HL-60 (cell line): Measurements from ENCODE around the gene GDAP2.

Source experiments
- DNase-seq, 2 experiments: peaks; one replicate each; pipeline ENCODE4 v3.0.0-alpha.2; 2010 to 2020; ENCODE audit warnings: low read depth in 1 of 2, low spot score in 1 of 2
- H3K27ac ChIP-seq: fragments of 250-450 bp; sonication (Bioruptor Pico); replicated peaks from 2 replicates; pipeline ENCODE4 v1.5.1; 2020; ENCODE audit warnings: mild to moderate bottlenecking, moderate library complexity
- H3K27me3 ChIP-seq: fragments of 250-450 bp; sonication (Bioruptor Pico); 2 replicates; pipeline ENCODE4 v1.5.1; 2021; ENCODE audit warnings: mild to moderate bottlenecking, moderate library complexity; ENCODE audit not compliant: insufficient read depth, poor library complexity, severe bottlenecking
- H3K4me3 ChIP-seq: replicated peaks from 2 replicates; pipeline ENCODE4 v1.5.1; 2011; ENCODE audit warnings: mild to moderate bottlenecking, control low read depth, low read length; ENCODE audit not compliant: insufficient read depth
- GABPA ChIP-seq: IDR thresholded peaks from 2 replicates; pipeline ENCODE4 v1.6.1; 2012; ENCODE audit warnings: low read depth
- POLR2AphosphoS5 ChIP-seq: IDR thresholded peaks from 2 replicates; pipeline ENCODE4 v1.6.1; 2012; ENCODE audit warnings: low read depth
- SPI1 ChIP-seq: IDR thresholded peaks from 2 replicates; pipeline ENCODE4 v1.6.1; 2012; ENCODE audit warnings: low read depth, mild to moderate bottlenecking, borderline replicate concordance
- TF ChIP-seq, protein P1 (sequence below): IDR thresholded peaks from one replicate; pipeline ENCODE4 v1.5.1; 2011; ENCODE audit warnings: low read length, control low read depth, inconsistent platforms; ENCODE audit not compliant: insufficient read depth
- TF ChIP-seq, protein P2 (sequence below): IDR thresholded peaks from 2 replicates; pipeline ENCODE4 v1.6.1; 2012; ENCODE audit warnings: low read depth; ENCODE audit not compliant: insufficient replicate concordance

The GDAP2 gene

DNA sequence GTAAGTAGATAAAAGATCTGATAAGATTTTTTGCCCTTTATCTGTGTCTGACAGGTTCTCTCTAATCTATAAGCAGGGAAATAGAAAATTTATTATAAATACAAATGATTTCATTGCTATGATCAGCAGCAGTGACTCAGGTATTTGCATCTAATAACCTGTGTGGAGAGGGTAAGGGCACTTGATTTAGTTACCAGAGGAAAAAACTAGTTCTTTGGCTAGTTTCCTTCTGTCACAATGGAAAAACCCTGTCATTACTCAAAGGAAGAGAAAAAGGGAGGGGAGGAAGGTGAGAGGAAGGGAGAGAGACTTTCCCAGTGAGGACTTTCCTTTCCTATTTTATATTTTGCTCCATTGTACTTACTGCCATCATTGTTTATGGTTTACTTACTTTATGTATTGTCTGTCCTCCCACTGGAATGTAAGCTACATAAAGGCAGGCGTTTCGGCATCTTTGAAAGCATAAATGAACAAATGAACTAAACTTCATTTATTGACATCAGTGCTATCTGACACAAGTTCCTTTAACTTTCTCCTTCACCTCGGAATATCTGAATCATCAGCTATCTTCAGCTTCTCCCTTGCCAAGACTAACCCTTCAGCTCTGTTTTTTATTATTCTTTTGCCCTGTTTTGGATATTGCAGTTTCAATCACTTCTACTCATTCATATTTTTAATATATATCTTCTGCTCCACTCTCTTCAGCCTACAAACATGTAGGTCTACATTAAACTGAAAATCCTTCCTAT lies 35.0 kb upstream of the GDAP2 start:
- TF ChIP-seq, protein P1, sequence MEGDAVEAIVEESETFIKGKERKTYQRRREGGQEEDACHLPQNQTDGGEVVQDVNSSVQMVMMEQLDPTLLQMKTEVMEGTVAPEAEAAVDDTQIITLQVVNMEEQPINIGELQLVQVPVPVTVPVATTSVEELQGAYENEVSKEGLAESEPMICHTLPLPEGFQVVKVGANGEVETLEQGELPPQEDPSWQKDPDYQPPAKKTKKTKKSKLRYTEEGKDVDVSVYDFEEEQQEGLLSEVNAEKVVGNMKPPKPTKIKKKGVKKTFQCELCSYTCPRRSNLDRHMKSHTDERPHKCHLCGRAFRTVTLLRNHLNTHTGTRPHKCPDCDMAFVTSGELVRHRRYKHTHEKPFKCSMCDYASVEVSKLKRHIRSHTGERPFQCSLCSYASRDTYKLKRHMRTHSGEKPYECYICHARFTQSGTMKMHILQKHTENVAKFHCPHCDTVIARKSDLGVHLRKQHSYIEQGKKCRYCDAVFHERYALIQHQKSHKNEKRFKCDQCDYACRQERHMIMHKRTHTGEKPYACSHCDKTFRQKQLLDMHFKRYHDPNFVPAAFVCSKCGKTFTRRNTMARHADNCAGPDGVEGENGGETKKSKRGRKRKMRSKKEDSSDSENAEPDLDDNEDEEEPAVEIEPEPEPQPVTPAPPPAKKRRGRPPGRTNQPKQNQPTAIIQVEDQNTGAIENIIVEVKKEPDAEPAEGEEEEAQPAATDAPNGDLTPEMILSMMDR: no peak
- TF ChIP-seq, protein P2, sequence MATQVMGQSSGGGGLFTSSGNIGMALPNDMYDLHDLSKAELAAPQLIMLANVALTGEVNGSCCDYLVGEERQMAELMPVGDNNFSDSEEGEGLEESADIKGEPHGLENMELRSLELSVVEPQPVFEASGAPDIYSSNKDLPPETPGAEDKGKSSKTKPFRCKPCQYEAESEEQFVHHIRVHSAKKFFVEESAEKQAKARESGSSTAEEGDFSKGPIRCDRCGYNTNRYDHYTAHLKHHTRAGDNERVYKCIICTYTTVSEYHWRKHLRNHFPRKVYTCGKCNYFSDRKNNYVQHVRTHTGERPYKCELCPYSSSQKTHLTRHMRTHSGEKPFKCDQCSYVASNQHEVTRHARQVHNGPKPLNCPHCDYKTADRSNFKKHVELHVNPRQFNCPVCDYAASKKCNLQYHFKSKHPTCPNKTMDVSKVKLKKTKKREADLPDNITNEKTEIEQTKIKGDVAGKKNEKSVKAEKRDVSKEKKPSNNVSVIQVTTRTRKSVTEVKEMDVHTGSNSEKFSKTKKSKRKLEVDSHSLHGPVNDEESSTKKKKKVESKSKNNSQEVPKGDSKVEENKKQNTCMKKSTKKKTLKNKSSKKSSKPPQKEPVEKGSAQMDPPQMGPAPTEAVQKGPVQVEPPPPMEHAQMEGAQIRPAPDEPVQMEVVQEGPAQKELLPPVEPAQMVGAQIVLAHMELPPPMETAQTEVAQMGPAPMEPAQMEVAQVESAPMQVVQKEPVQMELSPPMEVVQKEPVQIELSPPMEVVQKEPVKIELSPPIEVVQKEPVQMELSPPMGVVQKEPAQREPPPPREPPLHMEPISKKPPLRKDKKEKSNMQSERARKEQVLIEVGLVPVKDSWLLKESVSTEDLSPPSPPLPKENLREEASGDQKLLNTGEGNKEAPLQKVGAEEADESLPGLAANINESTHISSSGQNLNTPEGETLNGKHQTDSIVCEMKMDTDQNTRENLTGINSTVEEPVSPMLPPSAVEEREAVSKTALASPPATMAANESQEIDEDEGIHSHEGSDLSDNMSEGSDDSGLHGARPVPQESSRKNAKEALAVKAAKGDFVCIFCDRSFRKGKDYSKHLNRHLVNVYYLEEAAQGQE: no peak
- TF ChIP-seq SPI1: no peak
- TF ChIP-seq POLR2AphosphoS5: no peak
- TF ChIP-seq GABPA: no peak
- Histone ChIP-seq H3K4me3 (no peak overlapping the region), H3K27ac (no peak overlapping the region), H3K27me3 (no peaks in the 10 kb centered on the region)
- no peak for DNase-seq

DNA sequence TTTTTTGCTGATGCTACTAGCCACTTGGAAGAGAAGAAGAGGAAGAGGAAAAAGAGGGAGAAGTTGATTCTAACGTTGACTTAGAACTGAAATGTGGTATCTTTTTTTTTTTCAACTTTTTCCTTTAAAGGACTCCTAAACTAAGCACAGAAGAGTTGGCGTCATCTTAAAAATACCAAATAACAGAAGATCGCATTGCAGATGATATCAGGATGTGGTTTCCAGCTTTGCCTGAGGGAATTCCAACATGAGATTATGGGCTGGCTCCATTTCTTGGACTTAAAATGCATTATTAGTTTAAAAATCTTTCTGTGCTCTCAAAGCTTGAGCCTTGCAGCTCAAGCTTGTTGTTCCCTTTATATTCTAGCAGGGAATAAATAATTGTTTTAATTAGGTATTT lies 29.9 kb upstream of the GDAP2 start:
- no peak overlapping the region for H3K4me3 ChIP-seq
- H3K27ac ChIP-seq: no peak overlapping the region
- TF ChIP-seq, protein P1: no peak
- TF ChIP-seq SPI1 (no peak), GABPA (no peak), POLR2AphosphoS5 (no peak)
- TF ChIP-seq, protein P2: no peak
- no peak for DNase-seq
- no peaks in the 10 kb centered on the region for H3K27me3 ChIP-seq

DNA sequence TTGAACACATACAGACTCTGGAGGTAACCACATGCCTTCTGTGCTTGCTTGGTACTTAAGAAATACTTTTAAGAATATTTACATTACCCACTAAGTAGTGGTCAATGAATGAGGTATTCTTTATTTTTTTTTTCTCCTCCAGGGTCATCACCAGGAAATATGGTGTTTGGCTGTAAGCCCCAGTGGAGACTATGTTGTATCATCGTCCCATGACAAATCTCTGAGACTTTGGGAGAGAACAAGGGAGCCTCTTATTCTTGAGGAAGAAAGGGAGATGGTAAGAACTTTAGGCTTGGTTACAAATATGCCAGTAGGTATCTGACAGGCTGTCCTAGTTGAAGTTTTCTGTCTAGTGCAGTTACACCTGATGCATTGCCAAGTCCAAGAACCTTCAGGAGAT lies 23.0 kb upstream of the GDAP2 start:
- Histone ChIP-seq H3K27me3 (no peaks in the 10 kb centered on the region), H3K4me3 (no peak overlapping the region), H3K27ac (no peak overlapping the region)
- no peak for DNase-seq
- TF ChIP-seq, protein P1: no peak
- TF ChIP-seq POLR2AphosphoS5: no peak
- TF ChIP-seq SPI1: no peak

DNA sequence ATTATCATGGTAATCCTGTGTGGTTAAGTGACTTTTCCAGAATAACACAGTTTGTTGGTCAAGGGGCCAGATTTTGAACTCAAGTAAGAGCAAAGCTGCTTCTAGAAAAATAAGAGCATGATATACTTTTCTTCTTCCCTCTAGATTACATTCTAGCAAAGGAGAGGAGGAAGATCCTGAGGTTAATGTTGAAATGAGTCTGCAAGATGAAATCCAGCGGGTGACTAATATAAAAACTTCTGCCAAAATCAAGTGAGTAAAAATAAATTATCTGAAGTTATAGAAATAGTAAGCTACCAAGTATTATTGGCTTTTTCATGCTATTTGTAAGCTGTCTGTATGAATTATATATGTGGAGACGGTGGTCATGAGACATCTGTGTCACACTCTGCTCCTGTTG lies 12.9 kb upstream of the GDAP2 start:
- no peak for DNase-seq
- TF ChIP-seq GABPA: no peak
- TF ChIP-seq SPI1: no peak
- TF ChIP-seq, protein P1: no peak
- TF ChIP-seq, protein P2: no peak
- H3K27ac ChIP-seq: no peak overlapping the region

More for the DNA sequence above, 12.9 kb upstream of the GDAP2 start:
- Histone ChIP-seq H3K27me3 (no peaks in the 10 kb centered on the region), H3K4me3 (no peak overlapping the region)
